Superior temporal gyrus (tissue), 1 donor: ENCODE data around the gene CCDC87.
"Not testable (repeated sequence)": the region's sequence is repeated elsewhere in the genome, so short reads cannot be mapped to it uniquely, and the experiment has no call there.

Experiments used
- DNase-seq: peaks from one replicate; pipeline ENCODE4 v3.0.0-alpha.2; 2016; ENCODE audit errors: extremely low spot score

The CCDC87 gene

GRCh38 chr11:66554602-66555001, 38.3 kb downstream of the CCDC87 start:
- no peak for DNase-seq

- DNase-seq: no peak
These were observed 42.0 kb downstream of the CCDC87 start for GRCh38 chr11:66550887-66551286.

GRCh38 chr11:66549696-66550095, 43.2 kb downstream of the CCDC87 start:
- DNase-seq: no peak

- no peak for DNase-seq
These were observed 43.9 kb downstream of the CCDC87 start for GRCh38 chr11:66548774-66549630.

GRCh38 chr11:66548041-66548440, 44.8 kb downstream of the CCDC87 start:
- no peak for DNase-seq

GRCh38 chr11:66547662-66548009, 45.2 kb downstream of the CCDC87 start:
- DNase-seq: no peak

- DNase-seq: no peak
These were observed 45.7 kb downstream of the CCDC87 start for GRCh38 chr11:66546966-66547661.

- DNase-seq: no peak
These were observed 46.4 kb downstream of the CCDC87 start, which contains the start of gene ACTN3 for GRCh38 chr11:66546368-66546965. ACTN3 (plus strand) TSS chr11:66546903; CDS start chr11:66546938, 35 bp downstream.

- DNase-seq: peak; percentile 97
These were observed 47.0 kb downstream of the CCDC87 start, which contains the start of gene ZDHHC24 for GRCh38 chr11:66545701-66546367. ZDHHC24 (minus strand) TSS chr11:66546048; CDS start chr11:66546003, 45 bp downstream.

- DNase-seq: not testable (repeated sequence)
These were observed 47.9 kb downstream of the CCDC87 start for GRCh38 chr11:66544952-66545351.

GRCh38 chr11:66543263-66544107, 49.4 kb downstream of the CCDC87 start:
- peak; percentile 34 for DNase-seq

GRCh38 chr11:66542362-66542761, 50.5 kb downstream of the CCDC87 start:
- no peak for DNase-seq

- DNase-seq: no peak
These were observed 51.0 kb downstream of the CCDC87 start for GRCh38 chr11:66541892-66542291.

GRCh38 chr11:66540598-66540997, 52.3 kb downstream of the CCDC87 start:
- not testable (repeated sequence) for DNase-seq
